Measurements from ENCODE around the gene ZBTB48.
"Not testable (repeated sequence)": the region's sequence is repeated elsewhere in the genome, so short reads cannot be mapped to it uniquely, and the experiment has no call there.

ZBTB48 gene

DNA sequence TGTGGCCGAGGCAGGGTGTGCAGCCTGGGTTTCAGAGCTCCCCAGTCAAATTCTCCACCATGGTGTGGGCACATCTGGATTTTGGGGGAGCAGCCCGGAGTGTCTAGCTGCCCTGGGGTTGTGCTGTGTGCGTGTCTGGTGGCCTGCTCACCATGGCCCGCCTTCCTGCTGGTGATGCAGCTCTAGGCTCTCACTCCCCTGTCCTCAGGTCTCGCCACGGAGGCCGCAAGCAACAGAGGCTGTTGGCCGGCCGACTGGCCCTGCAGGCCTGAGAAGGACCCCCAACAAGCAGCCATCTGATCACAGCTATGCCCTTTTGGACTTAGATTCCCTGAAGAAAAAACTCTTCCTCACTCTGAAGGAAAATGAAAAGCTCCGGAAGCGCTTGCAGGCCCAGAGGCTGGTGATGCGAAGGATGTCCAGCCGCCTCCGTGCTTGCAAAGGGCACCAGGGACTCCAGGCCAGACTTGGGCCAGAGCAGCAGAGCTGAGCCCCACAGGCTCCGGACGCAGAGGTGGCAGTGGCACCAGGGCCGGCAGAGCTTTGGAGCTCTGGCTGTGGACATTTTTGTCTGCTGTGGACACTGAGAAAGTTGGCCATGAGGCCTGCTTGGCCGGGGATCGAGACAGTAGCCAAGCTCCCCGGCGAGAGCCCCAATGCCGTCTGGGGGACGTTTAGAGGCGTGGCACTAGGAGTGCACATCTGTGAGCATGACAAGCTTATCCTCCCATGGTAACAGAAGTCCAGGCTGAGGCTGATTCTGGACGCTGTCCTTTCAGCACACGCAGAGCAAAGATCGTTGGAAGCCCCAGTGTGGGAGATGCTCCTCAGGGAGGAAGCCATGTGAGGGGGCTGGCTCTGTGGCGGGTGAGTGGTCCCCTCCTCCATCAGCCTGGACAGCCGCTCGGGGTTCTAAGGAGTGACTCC, 53.1 kb downstream of the ZBTB48 start:
- no peak for DNase-seq (ENCODE audit: low read depth, low spot score)

- no peak for DNase-seq (ENCODE audit: low read depth, low spot score)
Measured at GRCh38 chr1:6634371-6635052, 54.7 kb downstream of the ZBTB48 start.

DNA sequence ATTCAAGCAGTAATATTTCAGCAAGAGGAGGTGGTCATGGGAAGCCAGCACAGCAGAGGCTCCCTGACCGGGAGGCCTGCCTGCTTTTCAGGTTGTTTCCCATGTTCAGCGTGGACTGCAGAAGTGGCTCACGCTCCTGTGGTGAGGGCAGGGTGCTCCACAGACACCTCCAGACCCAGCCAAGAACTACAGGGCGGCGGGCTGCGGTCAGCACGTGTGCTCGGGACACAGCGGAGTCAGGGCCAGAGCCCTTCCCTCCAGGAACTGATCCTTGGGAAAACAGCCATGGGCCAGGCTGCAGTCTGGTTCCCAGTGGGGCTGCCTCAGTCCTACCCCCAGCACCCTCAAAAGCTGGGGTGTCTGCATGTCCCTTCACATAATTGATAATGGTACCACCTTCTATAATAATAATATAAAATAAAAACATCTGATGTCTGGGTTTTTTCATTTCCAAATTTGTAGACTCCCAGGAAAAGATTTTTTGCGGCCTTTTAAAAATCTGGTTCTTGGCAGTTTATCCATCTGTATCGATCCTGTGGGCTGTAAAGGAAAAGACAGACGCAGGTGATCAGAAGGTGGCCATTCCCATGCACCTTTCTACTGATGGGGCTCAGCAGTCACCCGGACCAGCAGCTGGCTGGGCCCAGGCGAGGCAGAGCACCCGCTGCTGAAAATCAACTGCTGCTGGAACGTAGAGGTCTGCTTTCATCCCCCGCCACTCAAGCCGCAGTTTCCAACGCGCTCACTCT, 55.5 kb downstream of the ZBTB48 start:
- no peak for DNase-seq (ENCODE audit: low read depth, low spot score)

GRCh38 chr1:6635910-6636760, 56.3 kb downstream of the ZBTB48 start:
- no peak for DNase-seq (ENCODE audit: low read depth, low spot score)

- not testable (repeated sequence) for DNase-seq (ENCODE audit: low read depth, low spot score)
Measured at GRCh38 chr1:6636778-6637177, 57.0 kb downstream of the ZBTB48 start.

- DNase-seq (ENCODE audit: low read depth, low spot score): no peak
Measured at GRCh38 chr1:6637770-6638169, 58.0 kb downstream of the ZBTB48 start.

DNA sequence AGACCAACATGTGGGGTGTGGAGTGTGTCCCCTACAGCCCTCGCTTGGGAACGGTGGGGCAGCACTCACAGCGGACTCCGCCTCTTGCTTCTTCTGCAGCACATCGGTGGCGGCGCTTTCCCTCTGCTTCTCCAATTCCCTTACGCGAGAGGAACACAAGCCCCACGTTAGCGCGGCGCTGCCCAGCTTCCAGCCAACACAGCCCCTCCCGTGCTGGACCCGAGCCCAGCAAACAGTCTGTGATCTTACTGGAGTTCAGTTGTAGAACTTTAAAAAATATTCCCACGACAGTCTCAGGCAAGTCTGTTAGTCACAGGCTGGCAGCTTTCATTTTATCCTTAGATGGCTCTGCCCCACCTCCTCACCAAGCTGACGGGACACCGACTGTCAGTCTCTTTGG, 58.4 kb downstream of the ZBTB48 start:
- DNase-seq (ENCODE audit: low read depth, low spot score): no peak
